Measurements from ENCODE around the gene MAP4.

- TF ChIP-seq EZH2 (IDR thresholded peaks at IDR 0.05; ENCODE audit: low read length, unreplicated experiment) (no peak), CTCF (conservative IDR thresholded peaks at IDR 0.05; ENCODE audit: low read depth, low read length) (no peak), EZH2phosphoT487 (IDR thresholded peaks at IDR 0.05; ENCODE audit: borderline replicate concordance, low read length) (no peak)
These were observed 211.6 kb downstream of the MAP4 start for GRCh38 chr3:47804577-47804976.

Measured in PC-3 (cell line).